Renal pelvis (tissue), 4 donors: ENCODE measurements around the gene LYPLAL1. TPM values are rescaled to one million over a fixed set of nuclear protein-coding genes. Genes with fewer than 3 reads are reported as not detected.
"Not testable (repeated sequence)": the region's sequence is repeated elsewhere in the genome, so short reads cannot be mapped to it uniquely, and the experiment has no call there.

Experiments
- DNase-seq: peaks from one replicate; pipeline ENCODE4 v3.0.0-alpha.2; 2013
- polyA plus RNA-seq, 3 donors: library from polyadenylated mRNA; unstranded; fragments of 120-200 nt; gene quantifications; one replicate each; pipeline ENCODE4 v1.2.1, GENCODE V29; 2013; ENCODE audit not compliant: insufficient read length in 3 of 3

The LYPLAL1 gene
- polyA plus RNA-seq, 3 donors: 42.0 to 56.3 (median 53.4) TPM

GRCh38 chr1:219201656-219202055 lies 28.0 kb downstream of the LYPLAL1 start:
- DNase-seq: no peak

- DNase-seq: no peak
Observed at GRCh38 chr1:219202567-219202966, 28.9 kb downstream of the LYPLAL1 start.

- no peak for DNase-seq
Observed at GRCh38 chr1:219206350-219206749, 32.7 kb downstream of the LYPLAL1 start.

GRCh38 chr1:219209578-219209977 lies 35.9 kb downstream of the LYPLAL1 start:
- no peak for DNase-seq

- no peak for DNase-seq
Observed at GRCh38 chr1:219210067-219210466, 36.4 kb downstream of the LYPLAL1 start.

- DNase-seq: no peak
Observed at GRCh38 chr1:219215477-219215876, 41.8 kb downstream of the LYPLAL1 start.

GRCh38 chr1:219220945-219221344 lies 47.3 kb downstream of the LYPLAL1 start:
- DNase-seq: no peak

GRCh38 chr1:219223496-219223895 lies 49.8 kb downstream of the LYPLAL1 start:
- no peak for DNase-seq

- no peak for DNase-seq
Observed at GRCh38 chr1:219226196-219226595, 52.5 kb downstream of the LYPLAL1 start.

- DNase-seq: no peak
Observed at GRCh38 chr1:219227360-219228057, 53.8 kb downstream of the LYPLAL1 start.

GRCh38 chr1:219228058-219228419 lies 54.4 kb downstream of the LYPLAL1 start:
- no peak for DNase-seq

- no peak for DNase-seq
Observed at GRCh38 chr1:219232890-219233289, 59.2 kb downstream of the LYPLAL1 start.

GRCh38 chr1:219235903-219236481 lies 62.3 kb downstream of the LYPLAL1 start:
- no peak for DNase-seq

GRCh38 chr1:219236933-219237610 lies 63.4 kb downstream of the LYPLAL1 start:
- no peak for DNase-seq

- DNase-seq: no peak
Observed at GRCh38 chr1:219239518-219239917, 65.8 kb downstream of the LYPLAL1 start.

- no peak for DNase-seq
Observed at GRCh38 chr1:219244864-219245263, 71.2 kb downstream of the LYPLAL1 start.

- no peak for DNase-seq
Observed at GRCh38 chr1:219247441-219247840, 73.8 kb downstream of the LYPLAL1 start.

GRCh38 chr1:219250468-219250867 lies 76.8 kb downstream of the LYPLAL1 start:
- not testable (repeated sequence) for DNase-seq

- DNase-seq: no peak
Observed at GRCh38 chr1:219257751-219258150, 84.1 kb downstream of the LYPLAL1 start.

GRCh38 chr1:219261454-219261853 lies 87.8 kb downstream of the LYPLAL1 start:
- no peak for DNase-seq
